K562 (cell line): Measurements from ENCODE around the gene MAU2. TPM values are rescaled to one million over a fixed set of nuclear protein-coding genes. Genes with fewer than 3 reads are reported as not detected.

ENCODE experiments used
- ATAC-seq: fragments of 200-7000 bp; cut with Tn5 transposase; 3 replicates; pipeline ENCODE4 v1.9.1; 2020; ENCODE audit warnings: moderate library complexity
- BruUV-seq: library from RNA; stranded (reverse); fragments of 400-500 nt; replicated peaks from 2 replicates; lab custom pipeline; 2021; lab: Mats Ljungman, UMichigan
- CTCF ChIA-PET: fragments of 300-600 bp; formaldehyde crosslinking; extraction: SDS; loops from one replicate; lab custom pipeline; 2021; ENCODE audit warnings: low intra/inter-chr PET ratio; lab: Yijun Ruan, JAX
- POLR2A ChIA-PET: fragments of 300-600, 350-650 bp; sonication (Branson Sonifier 250); formaldehyde crosslinking; extraction: SDS; loops from one replicate; lab custom pipeline; 2021; ENCODE audit warnings: antibody characterized with exemption, inconsistent platforms; lab: Yijun Ruan, JAX
- DNase-seq, 4 experiments: peaks; one replicate each; pipeline versions ENCODE4 v3.0.0 to v3.0.0-alpha.2; 2011 to 2018; ENCODE audit warnings: low spot score in 3 of 4, mixed read lengths in 3 of 4; ENCODE audit errors: extremely low read depth in 1 of 4
- FAIRE-seq: peaks from 2 replicates; lab custom pipeline; 2011; peaks lifted over from hg19 to GRCh38; lab: Jason Lieb, UNC
- H2AFZ ChIP-seq: 2 replicates; pipeline ENCODE4 v1.6.0; 2011; ENCODE audit warnings: low read depth, low read length, control low read depth, inconsistent platforms
- H3K27ac ChIP-seq: fragments of 200-600 bp; 3 replicates; pipeline ENCODE4 v1.8.0; 2011; ENCODE audit warnings: low read depth, mild to moderate bottlenecking, control low read depth, inconsistent platforms, low read length, moderate library complexity, mixed read lengths; ENCODE audit errors: extremely low read depth
- H3K27me3 ChIP-seq, 2 experiments: fragments of 300-600 bp in 1 of 2; 2 replicates in 1 of 2; 3 replicates in 1 of 2; pipeline versions ENCODE4 v1.6.0 to v1.8.0; 2011; ENCODE audit warnings: inconsistent platforms in 2 of 2, low read length in 2 of 2, mild to moderate bottlenecking in 1 of 2, mixed read lengths in 1 of 2, moderate library complexity in 1 of 2; ENCODE audit not compliant: control insufficient read depth in 2 of 2, insufficient read depth in 2 of 2
- H3K36me3 ChIP-seq: fragments of 300-600 bp; 3 replicates; pipeline ENCODE4 v1.8.0; 2011; ENCODE audit warnings: mild to moderate bottlenecking, low read length, inconsistent platforms; ENCODE audit not compliant: control insufficient read depth, insufficient read depth
- H3K4me1 ChIP-seq, 2 experiments: fragments of 200-600 bp in 1 of 2; replicated peaks in 1 of 2; 2 replicates in 1 of 2; 3 replicates in 1 of 2; pipeline versions ENCODE4 v1.5.1 to v1.8.0; 2011; ENCODE audit warnings: inconsistent platforms in 2 of 2, low read length in 2 of 2, mild to moderate bottlenecking in 1 of 2, mixed read lengths in 1 of 2, moderate library complexity in 1 of 2; ENCODE audit not compliant: control insufficient read depth in 2 of 2, insufficient read depth in 2 of 2
- H3K4me2 ChIP-seq: 2 replicates; pipeline ENCODE4 v1.6.1; 2011; ENCODE audit warnings: low read length, control low read depth, inconsistent platforms, mixed read lengths; ENCODE audit not compliant: insufficient read depth
- H3K4me3 ChIP-seq: fragments of 200-600 bp; sonication (generic), shearing (Covaris generic); 2 replicates; pipeline ENCODE4 v1.5.1; 2016; ENCODE audit warnings: control low read depth, inconsistent platforms
- H3K79me2 ChIP-seq: fragments of 200-600 bp; 3 replicates; pipeline ENCODE4 v1.8.0; 2011; ENCODE audit warnings: low read length, inconsistent platforms; ENCODE audit not compliant: control insufficient read depth, insufficient read depth
- H3K9ac ChIP-seq, 2 experiments: 2 replicates each; pipeline versions ENCODE4 v1.6.0 to v1.6.1; 2011; ENCODE audit warnings: low read depth in 2 of 2, low read length in 2 of 2, control low read depth in 1 of 2, inconsistent platforms in 1 of 2, mild to moderate bottlenecking in 1 of 2, mixed read lengths in 1 of 2; ENCODE audit not compliant: insufficient read depth in 1 of 2
- H3K9me1 ChIP-seq: one replicate; pipeline ENCODE4 v1.6.0; 2011; ENCODE audit warnings: inconsistent platforms, mild to moderate bottlenecking, low read length, moderate library complexity; ENCODE audit not compliant: control insufficient read depth, insufficient read depth
- H3K9me3 ChIP-seq: replicated peaks from 2 replicates; pipeline ENCODE4 v1.5.1; 2011; ENCODE audit warnings: low read depth, low read length, inconsistent platforms; ENCODE audit not compliant: control insufficient read depth, insufficient read depth
- H4K20me1 ChIP-seq: replicated peaks from 2 replicates; pipeline ENCODE4 v1.6.1; 2011; ENCODE audit warnings: low read length, inconsistent platforms, mixed read lengths; ENCODE audit not compliant: control insufficient read depth, insufficient read depth
- CTCFL ChIP-seq: IDR thresholded peaks from 2 replicates; pipeline ENCODE4 v1.6.1; 2011; ENCODE audit warnings: borderline replicate concordance, low read depth, mild to moderate bottlenecking, moderate library complexity, low read length; ENCODE audit not compliant: insufficient read depth, poor library complexity, severe bottlenecking
- FOXP1 ChIP-seq: sonication (generic); formaldehyde crosslinking; IDR thresholded peaks from 2 replicates; pipeline ENCODE4 v1.8.0; 2022; ENCODE audit warnings: mild to moderate bottlenecking, missing genetic modification reagents
- HDAC2 ChIP-seq: fragments of 450-650 bp; IDR thresholded peaks from 2 replicates; pipeline ENCODE4 v1.6.1; 2016; ENCODE audit warnings: mild to moderate bottlenecking
- NBN ChIP-seq: fragments of 450-650 bp; IDR thresholded peaks from 2 replicates; pipeline ENCODE4 v1.6.1; 2016; ENCODE audit warnings: low read depth, mild to moderate bottlenecking
- TAF1 ChIP-seq: IDR thresholded peaks from 2 replicates; pipeline ENCODE4 v1.6.1; 2011; ENCODE audit warnings: mild to moderate bottlenecking, low read length, moderate library complexity; ENCODE audit not compliant: insufficient read depth, control insufficient read depth, severe bottlenecking; ENCODE audit errors: extremely low read depth
- YY1 ChIP-seq, 3 experiments: IDR thresholded peaks; 2 replicates each; pipeline ENCODE4 v1.6.1; 2011; ENCODE audit warnings: low read length in 2 of 3, mild to moderate bottlenecking in 2 of 3, moderate library complexity in 2 of 3, borderline replicate concordance in 1 of 3, control low read depth in 1 of 3, low read depth in 1 of 3; ENCODE audit not compliant: insufficient read depth in 3 of 3, insufficient replicate concordance in 2 of 3, control insufficient read depth in 1 of 3, insufficient read length in 1 of 3; ENCODE audit errors: extremely low read depth in 1 of 3
- ZNF507 ChIP-seq: conservative IDR thresholded peaks from 2 replicates; pipeline ENCODE4 v1.6.1; 2017; ENCODE audit warnings: missing genetic modification characterization, missing compliant biosample characterization
- WGBS: fragments of 100-300 bp; shearing (Covaris generic); methylation state at CpG from one replicate; pipeline ENCODE4 v1.1.6; 2016; ENCODE audit warnings: low coverage, mixed read lengths; ENCODE audit not compliant: insufficient coverage; ENCODE audit errors: missing lambda C conversion rate; 5-methylcytosine and 5-hydroxymethylcytosine counted together
- in situ Hi-C: fragments of 300-500 bp; cut with MboI; formaldehyde crosslinking; loops from 4 replicates; pipeline ENCODE4 v1.15.0; 2018; ENCODE audit warnings: inconsistent platforms, mixed read lengths
- intact Hi-C: fragments of 100-400 bp; cut with micrococcal nuclease; formaldehyde crosslinking; loops from 2 replicates; pipeline ENCODE4 v1.14.2; 2022
- polyA plus RNA-seq, 8 experiments: library from polyadenylated mRNA; depleted of rRNA in 4 of 8; stranded (reverse) in 5 of 8; unstranded in 3 of 8; fragments of >200 nt; fragmentation: Nextera tagmentation in 2 of 8; fragmentation: Illumina TruSeq in 1 of 8; extraction: Ambion mirVana in 2 of 8; extraction: Trizol in 1 of 8; gene quantifications; 2 replicates each; pipeline versions ENCODE4 v1.2.1 to v1.2.3, GENCODE V29; 2011 to 2014; ENCODE audit warnings: inconsistent platforms in 1 of 8, missing spikeins in 1 of 8
- total RNA-seq, 7 experiments: library from RNA; depleted of rRNA in 6 of 7; stranded (reverse); fragments of >200 nt in 6 of 7; fragmentation: Illumina TruSeq in 2 of 7; extraction: Trizol in 2 of 7; gene quantifications; 2 replicates each; pipeline versions ENCODE4 v1.2.1 to v1.2.3, GENCODE V29; 2011 to 2021; ENCODE audit warnings: low replicate concordance in 1 of 7

The MAU2 gene
- total and polyA plus RNA-seq, 9 of the 15 experiments (the other 6 are each of a cell fraction or from before 2014, with no cell fraction given), result 1.2 to 48.1 (median 19.4) TPM

- H3K4me3 ChIP-seq, result no peak overlapping the region
- DNase-seq (peak; percentile 79 to 94 (median 82)), FAIRE-seq (peak; percentile 95), ATAC-seq (peak; percentile 93)
- no peaks in the 10 kb centered on the region for H3K9me3 ChIP-seq
- intact Hi-C loops (loop anchor here (1.0 to 2.0 kb wide), 2 partner anchors 38 to 123 kb away; partner anchors contain the start of gene GATAD2A), in situ Hi-C loops (loop anchor here (5.0 kb wide), 1 partner anchor 126 kb away; no protein-coding TSS in a partner anchor)
- H4K20me1 ChIP-seq, result no peaks in the 10 kb centered on the region
- H3K4me2 ChIP-seq, result peak overlapping the region; percentile 87
- CTCF ChIA-PET, result interaction anchor here (0.6 to 2.5 kb wide), 2 partner anchors 15 to 123 kb away, joined by 4 to 18 read pairs; no protein-coding TSS in a partner anchor
- H3K9ac ChIP-seq, result peak overlapping the region; percentile 62 to 80; a peak in 3 of 4 replicates
- H2AFZ ChIP-seq, result peak overlapping the region; percentile 99
- H3K79me2 ChIP-seq, result no peaks in the 10 kb centered on the region
- peak overlapping the region; percentile 70 for H3K27ac ChIP-seq
- no peaks in the 10 kb centered on the region for H3K27me3 ChIP-seq
- 28% methylated on average over 18 of the region's 18 CpGs for WGBS
- H3K36me3 ChIP-seq, result no peaks in the 10 kb centered on the region
- BruUV-seq, result no TSS peak
- no peaks in the 10 kb centered on the region for H3K9me1 ChIP-seq
- POLR2A ChIA-PET, result interaction anchor here (0.8 kb wide), 1 partner anchor 38 kb away, joined by 3 read pairs; the partner anchor contains the start of gene GATAD2A
- peaks cover 9 to 32% of the 10 kb centered on the region in 2 experiments; a peak in 4 of 5 replicates for H3K4me1 ChIP-seq
- TF ChIP-seq HDAC2 (peak; percentile 78), FOXP1 (CRISPR knock-in tag) (0 out of 2 replicates have a peak, but pooled peaks have one; percentile 73), CTCFL (peak; percentile 65), YY1 (IDR thresholded peaks at IDR 0.05; ENCODE audit: borderline replicate concordance in 1 of 3, control insufficient read depth in 1 of 3, extremely low read depth in 1 of 3, insufficient read depth in 3 of 3, insufficient read length in 1 of 3, insufficient replicate concordance in 2 of 3, low read depth in 1 of 3, low read length in 2 of 3) (peak in 2 of 3 experiments; percentile 45 to 62), TAF1 (peak; percentile 41), ZNF507 (tag) (no peak), NBN (peak; percentile 72; the same call in 1 of the 2 replicates)
Observed at GRCh38 chr19:19366434-19367396, 46.1 kb downstream of the MAU2 start.
